Measurements from ENCODE around the gene POLE.

GRCh38 chr12:132592282-132592970 lies 94.7 kb downstream of the POLE start:
- TF ChIP-seq POLR2A (IDR thresholded peaks at IDR 0.05) (no peak), CTCF (IDR thresholded peaks at IDR 0.05) (no peak)

Measured in thyroid gland (tissue), 4 donors.